CD4-positive, alpha-beta T cell (primary cell): ENCODE data around the gene CRTAC1. TPM values are rescaled to one million over a fixed set of nuclear protein-coding genes. Genes with fewer than 3 reads are reported as not detected.

Source experiments
- ATAC-seq: fragments of 200-7000 bp; cut with Tn5 transposase; one replicate; pipeline ENCODE4 v1.10.0; 2022; ENCODE audit warnings: mild to moderate bottlenecking; ENCODE audit not compliant: poor library complexity
- CTCF ChIA-PET: fragments of 350-600 bp; sonication (Branson Sonifier 250); formaldehyde crosslinking; loops from one replicate; lab custom pipeline; 2021; ENCODE audit warnings: antibody characterized with exemption, inconsistent platforms; lab: Charles Lee
- POLR2A ChIA-PET: fragments of 350-600 bp; sonication (Branson Sonifier 250); formaldehyde crosslinking; loops from one replicate; lab custom pipeline; 2021; ENCODE audit warnings: antibody characterized with exemption, inconsistent platforms; lab: Charles Lee
- DNase-seq, 14 experiments: peaks; one replicate each; pipeline ENCODE4 v3.0.0-alpha.2; 2013 to 2020; ENCODE audit warnings: mixed read lengths in 2 of 14
- H3K27ac ChIP-seq, 2 donors: one replicate each; pipeline versions ENCODE4 v1.5.1 to v1.7.0; 2013; ENCODE audit warnings: low read length in 2 of 2, low read depth in 1 of 2, mild to moderate bottlenecking in 1 of 2
- H3K27me3 ChIP-seq, 2 experiments: 1 replicate in 1 of 2; 2 replicates in 1 of 2; pipeline versions ENCODE4 v1.6.1 to v1.7.0; 2013; ENCODE audit warnings: low read length in 2 of 2, control low read depth in 1 of 2, mild to moderate bottlenecking in 1 of 2, moderate library complexity in 1 of 2; ENCODE audit not compliant: insufficient read depth in 2 of 2, control insufficient read depth in 1 of 2
- H3K36me3 ChIP-seq: one replicate; pipeline ENCODE4 v1.6.1; 2013; ENCODE audit warnings: low read length, control low read depth; ENCODE audit not compliant: insufficient read depth
- H3K4me1 ChIP-seq: one replicate; pipeline ENCODE4 v1.6.1; 2013; ENCODE audit warnings: low read length, control low read depth; ENCODE audit not compliant: insufficient read depth
- H3K4me3 ChIP-seq: one replicate; pipeline ENCODE4 v1.5.1; 2013; ENCODE audit warnings: mild to moderate bottlenecking, low read length, moderate library complexity
- H3K9me3 ChIP-seq, 2 experiments: 1 replicate in 1 of 2; 2 replicates in 1 of 2; pipeline versions ENCODE4 v1.6.1 to v1.7.0; 2013; ENCODE audit warnings: low read length in 2 of 2, mild to moderate bottlenecking in 2 of 2, control low read depth in 1 of 2, moderate library complexity in 1 of 2; ENCODE audit not compliant: control insufficient read depth in 1 of 2, insufficient read depth in 1 of 2
- H3K27ac Mint-ChIP-seq: one replicate; pipeline ENCODE4 v1.8.0; 2020; ENCODE audit warnings: mixed read lengths
- H3K27me3 Mint-ChIP-seq: one replicate; pipeline ENCODE4 v1.8.0; 2021; ENCODE audit warnings: mixed read lengths
- H3K36me3 Mint-ChIP-seq: one replicate; pipeline ENCODE4 v1.8.0; 2021; ENCODE audit warnings: low read depth, mixed read lengths
- H3K4me1 Mint-ChIP-seq: one replicate; pipeline ENCODE4 v1.8.0; 2021; ENCODE audit warnings: low read depth, mixed read lengths
- H3K4me3 Mint-ChIP-seq: one replicate; pipeline ENCODE4 v1.8.0; 2020; ENCODE audit warnings: mild to moderate bottlenecking, mixed read lengths
- H3K9me3 Mint-ChIP-seq: one replicate; pipeline ENCODE4 v1.8.0; 2020; ENCODE audit warnings: mixed read lengths
- CTCF ChIP-seq: fragments of 200-600 bp; IDR thresholded peaks from one replicate; pipeline ENCODE4 v1.8.0; 2022; ENCODE audit warnings: antibody characterized with exemption, mild to moderate bottlenecking
- intact Hi-C, 2 experiments: fragments of 100-400 bp; cut with DNase I in 1 of 2; cut with micrococcal nuclease in 1 of 2; formaldehyde crosslinking; loops; one replicate each; pipeline versions ENCODE4 v1.15.1 to v1.9.0; 2023 to 2025; cut with DNase I, micrococcal nuclease
- total RNA-seq, 174 experiments: library from RNA in 2 of 174; stranded (reverse) in 2 of 174; gene quantifications; one replicate each; pipeline ENCODE4 v1.2.3 and lab custom pipeline; 2021 to 2026

The CRTAC1 gene
- total RNA-seq, 2 experiments from 2014 or later = not detected

GRCh38 chr10:97903128-97904017 lies 127.0 kb downstream of the CRTAC1 start:
- ATAC-seq (no peak), DNase-seq (no peak)
- peaks cover 32% of the 10 kb centered on the region for H3K27me3 Mint-ChIP-seq
- no peak for TF ChIP-seq CTCF
- H3K36me3 ChIP-seq = no peaks in the 10 kb centered on the region
- H3K27me3 ChIP-seq = peaks cover 0 to 3% of the 10 kb centered on the region in 2 experiments
- no peaks in the 10 kb centered on the region for H3K9me3 Mint-ChIP-seq
- no peaks in the 10 kb centered on the region for H3K4me1 ChIP-seq
- no peak overlapping the region for H3K4me3 ChIP-seq
- no peaks in the 10 kb centered on the region for H3K9me3 ChIP-seq
- no peak overlapping the region for H3K4me3 Mint-ChIP-seq
- ChIA-PET POLR2A (no interaction called here), CTCF (no interaction called here)
- intact Hi-C loops = no loop called here
- H3K4me1 Mint-ChIP-seq = no peaks in the 10 kb centered on the region
- H3K27ac Mint-ChIP-seq = no peak overlapping the region
- no peak overlapping the region for H3K27ac ChIP-seq
- H3K36me3 Mint-ChIP-seq = no peaks in the 10 kb centered on the region

GRCh38 chr10:97901381-97901780 lies 129.0 kb downstream of the CRTAC1 start:
- ATAC-seq (no peak), DNase-seq (no peak)
- H3K27me3 Mint-ChIP-seq = peaks cover 23% of the 10 kb centered on the region
- Histone ChIP-seq H3K27me3 (peaks cover 0 to 5% of the 10 kb centered on the region in 2 experiments), H3K36me3 (no peaks in the 10 kb centered on the region), H3K9me3 (no peaks in the 10 kb centered on the region), H3K4me1 (no peaks in the 10 kb centered on the region), H3K4me3 (no peak overlapping the region), H3K27ac (no peak overlapping the region)
- POLR2A ChIA-PET = no interaction called here
- no peaks in the 10 kb centered on the region for H3K9me3 Mint-ChIP-seq
- no peaks in the 10 kb centered on the region for H3K36me3 Mint-ChIP-seq
- CTCF ChIA-PET = no interaction called here
- H3K27ac Mint-ChIP-seq = no peak overlapping the region
- TF ChIP-seq CTCF = no peak
- intact Hi-C loops = no loop called here
- H3K4me1 Mint-ChIP-seq = no peaks in the 10 kb centered on the region
- H3K4me3 Mint-ChIP-seq = no peak overlapping the region

- Histone ChIP-seq H3K27ac (no peak overlapping the region), H3K4me3 (no peak overlapping the region), H3K36me3 (no peaks in the 10 kb centered on the region), H3K27me3 (peaks cover 4 to 6% of the 10 kb centered on the region in 2 experiments), H3K4me1 (no peaks in the 10 kb centered on the region), H3K9me3 (no peaks in the 10 kb centered on the region)
- Mint-ChIP-seq H3K36me3 (no peaks in the 10 kb centered on the region), H3K4me3 (no peak overlapping the region), H3K4me1 (no peaks in the 10 kb centered on the region), H3K27ac (no peak overlapping the region), H3K9me3 (no peaks in the 10 kb centered on the region), H3K27me3 (peaks cover 28% of the 10 kb centered on the region)
- no peak for DNase-seq
- POLR2A ChIA-PET = no interaction called here
- CTCF ChIA-PET = no interaction called here
- intact Hi-C loops = no loop called here
- ATAC-seq = no peak
- TF ChIP-seq CTCF = no peak
These were observed 132.0 kb downstream of the CRTAC1 start for GRCh38 chr10:97898429-97898828.
